Measurements from ENCODE around the gene TLR1. TPM values are rescaled to one million over a fixed set of nuclear protein-coding genes. Genes with fewer than 3 reads are reported as not detected.
"Not testable (repeated sequence)": the region's sequence is repeated elsewhere in the genome, so short reads cannot be mapped to it uniquely, and the experiment has no call there.

The TLR1 gene
- polyA plus RNA-seq, 1 of the 3 experiments (the other 2 are of a cell fraction): not detected

DNA sequence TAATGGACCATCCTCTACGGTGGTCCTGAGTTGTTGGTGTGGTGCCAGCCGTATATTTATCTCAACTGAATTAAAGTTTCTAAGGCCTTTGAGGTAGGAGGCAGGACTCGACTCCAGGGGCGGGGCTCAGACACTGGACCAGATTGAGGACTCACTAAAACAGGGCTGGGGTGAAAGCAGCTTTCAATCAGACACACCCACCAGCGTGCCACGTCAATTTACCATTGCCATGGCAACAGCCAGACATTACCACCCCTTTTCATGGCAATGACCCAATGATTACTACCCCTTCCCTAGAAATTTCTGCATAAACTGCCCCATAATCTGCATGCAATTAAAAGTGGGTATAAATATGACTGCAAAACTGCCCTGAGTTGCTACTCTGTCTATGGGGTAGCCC is 6.7 kb upstream of the TLR1 start:
- ChIA-PET CTCF (interaction anchor here (1.3 to 1.5 kb wide), 2 partner anchors 11 to 15 kb away, joined by 3 to 4 read pairs; no protein-coding TSS in a partner anchor), POLR2A (no interaction called here)
- Histone ChIP-seq H3K36me3 (replicated peaks in 1 of 2; ENCODE audit: control insufficient read depth in 1 of 2, insufficient read depth in 2 of 2, low read length in 1 of 2) (no peaks in the 10 kb centered on the region), H3K4me3 (ENCODE audit: low read depth in 2 of 2, low read length in 1 of 2) (no peak overlapping the region), H3K79me2 (ENCODE audit: insufficient read depth) (no peaks in the 10 kb centered on the region), H3K27ac (ENCODE audit: low read depth in 2 of 2, low read length in 1 of 2) (no peak overlapping the region), H3K9ac (no peak overlapping the region), H2AFZ (ENCODE audit: low read depth) (no peak overlapping the region), H3K27me3 (ENCODE audit: insufficient read depth) (no peaks in the 10 kb centered on the region), H3K9me2 (no peaks in the 10 kb centered on the region), H4K20me1 (ENCODE audit: insufficient read depth) (no peaks in the 10 kb centered on the region), H3K9me3 (no peaks in the 10 kb centered on the region), H3K4me1 (ENCODE audit: control insufficient read depth in 1 of 2, insufficient read depth in 2 of 2, low read depth in 1 of 2, low read length in 1 of 2) (no peaks in the 10 kb centered on the region), H3K4me2 (no peak overlapping the region), H3F3A (replicated peaks; ENCODE audit: insufficient read depth) (no peaks in the 10 kb centered on the region)
- TF ChIP-seq JUND (IDR thresholded peaks at IDR 0.05): no peak
- no peak for TF ChIP-seq TAF1 (IDR thresholded peaks at IDR 0.05; ENCODE audit: borderline replicate concordance, low read depth, low read length)
- no peak for TF ChIP-seq FOXM1 (IDR thresholded peaks at IDR 0.05; ENCODE audit: low read depth)
- TF ChIP-seq, protein P1, sequence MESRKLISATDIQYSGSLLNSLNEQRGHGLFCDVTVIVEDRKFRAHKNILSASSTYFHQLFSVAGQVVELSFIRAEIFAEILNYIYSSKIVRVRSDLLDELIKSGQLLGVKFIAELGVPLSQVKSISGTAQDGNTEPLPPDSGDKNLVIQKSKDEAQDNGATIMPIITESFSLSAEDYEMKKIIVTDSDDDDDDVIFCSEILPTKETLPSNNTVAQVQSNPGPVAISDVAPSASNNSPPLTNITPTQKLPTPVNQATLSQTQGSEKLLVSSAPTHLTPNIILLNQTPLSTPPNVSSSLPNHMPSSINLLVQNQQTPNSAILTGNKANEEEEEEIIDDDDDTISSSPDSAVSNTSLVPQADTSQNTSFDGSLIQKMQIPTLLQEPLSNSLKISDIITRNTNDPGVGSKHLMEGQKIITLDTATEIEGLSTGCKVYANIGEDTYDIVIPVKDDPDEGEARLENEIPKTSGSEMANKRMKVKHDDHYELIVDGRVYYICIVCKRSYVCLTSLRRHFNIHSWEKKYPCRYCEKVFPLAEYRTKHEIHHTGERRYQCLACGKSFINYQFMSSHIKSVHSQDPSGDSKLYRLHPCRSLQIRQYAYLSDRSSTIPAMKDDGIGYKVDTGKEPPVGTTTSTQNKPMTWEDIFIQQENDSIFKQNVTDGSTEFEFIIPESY (IDR thresholded peaks at IDR 0.05; ENCODE audit: borderline replicate concordance, low read depth): no peak
- TF ChIP-seq, protein P2, sequence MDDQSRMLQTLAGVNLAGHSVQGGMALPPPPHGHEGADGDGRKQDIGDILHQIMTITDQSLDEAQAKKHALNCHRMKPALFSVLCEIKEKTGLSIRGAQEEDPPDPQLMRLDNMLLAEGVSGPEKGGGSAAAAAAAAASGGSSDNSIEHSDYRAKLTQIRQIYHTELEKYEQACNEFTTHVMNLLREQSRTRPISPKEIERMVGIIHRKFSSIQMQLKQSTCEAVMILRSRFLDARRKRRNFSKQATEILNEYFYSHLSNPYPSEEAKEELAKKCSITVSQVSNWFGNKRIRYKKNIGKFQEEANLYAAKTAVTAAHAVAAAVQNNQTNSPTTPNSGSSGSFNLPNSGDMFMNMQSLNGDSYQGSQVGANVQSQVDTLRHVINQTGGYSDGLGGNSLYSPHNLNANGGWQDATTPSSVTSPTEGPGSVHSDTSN (IDR thresholded peaks at IDR 0.05): no peak
- TF ChIP-seq GATA2 (CRISPR knock-in tag; IDR thresholded peaks at IDR 0.05): no peak
- no peak for TF ChIP-seq EP300 (IDR thresholded peaks at IDR 0.05; ENCODE audit: borderline replicate concordance in 1 of 2, low read depth in 1 of 2, low read length in 1 of 2)
- 56% methylated on average over 5 of the region's 6 CpGs for WGBS (ENCODE audit: low lambda C conversion rate)
- no peak for DNase-seq

DNA sequence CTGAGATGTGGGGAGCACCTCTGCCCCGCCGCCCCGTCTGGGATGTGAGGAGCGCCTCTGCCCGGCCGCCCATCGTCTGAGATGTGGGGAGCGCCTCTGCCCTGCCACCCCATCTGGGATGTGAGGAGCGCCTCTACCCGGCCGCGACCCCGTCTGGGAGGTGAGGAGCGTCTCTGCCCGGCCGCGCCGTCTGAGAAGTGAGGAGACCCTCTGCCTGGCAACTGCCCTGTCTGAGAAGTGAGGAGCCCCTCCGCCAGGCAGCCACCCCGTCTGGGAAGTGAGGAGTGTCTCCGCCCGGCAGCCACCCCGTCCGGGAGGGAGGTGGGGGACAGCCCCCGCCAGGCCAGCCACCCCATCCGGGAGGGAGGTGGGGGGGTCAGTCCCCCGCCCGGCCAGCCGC is 2.9 kb upstream of the TLR1 start:
- H3K9me2 ChIP-seq; H3K4me3 ChIP-seq (ENCODE audit: low read depth in 2 of 2, low read length in 1 of 2); H3K4me2 ChIP-seq; H3K9ac ChIP-seq; H3K36me3 ChIP-seq (replicated peaks in 1 of 2; ENCODE audit: control insufficient read depth in 1 of 2, insufficient read depth in 2 of 2, low read length in 1 of 2); H3K4me1 ChIP-seq (ENCODE audit: control insufficient read depth in 1 of 2, insufficient read depth in 2 of 2, low read depth in 1 of 2, low read length in 1 of 2); H3K79me2 ChIP-seq (ENCODE audit: insufficient read depth); DNase-seq; H3F3A ChIP-seq (replicated peaks; ENCODE audit: insufficient read depth); CTCF ChIA-PET; H3K9me3 ChIP-seq; H4K20me1 ChIP-seq (ENCODE audit: insufficient read depth); H3K27ac ChIP-seq (ENCODE audit: low read depth in 2 of 2, low read length in 1 of 2); H2AFZ ChIP-seq (ENCODE audit: low read depth); POLR2A ChIA-PET; H3K27me3 ChIP-seq (ENCODE audit: insufficient read depth): not testable (repeated sequence)
- no CpG with 5 or more reads among the region's 29 CpGs for WGBS (ENCODE audit: low lambda C conversion rate)

DNA sequence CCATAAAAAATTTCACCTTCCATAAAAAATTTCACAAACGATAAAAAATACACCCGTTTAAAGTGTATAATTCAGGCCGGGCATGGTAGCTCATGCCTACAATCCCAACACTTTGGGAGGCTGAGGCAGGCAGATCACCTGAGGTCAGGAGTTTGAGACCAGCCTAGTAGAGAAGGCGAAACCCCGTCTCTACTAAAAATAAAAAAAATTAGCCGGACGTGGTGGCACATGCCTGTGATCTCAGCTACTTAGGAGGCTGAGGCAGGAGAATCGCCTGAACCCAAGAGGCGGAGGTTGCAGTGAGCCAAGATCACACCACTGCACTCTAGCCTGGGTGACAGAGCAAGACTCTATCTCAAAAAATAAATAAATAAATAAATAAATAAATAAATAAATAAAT is 1.7 kb upstream of the TLR1 start:
- H3K4me3 ChIP-seq (ENCODE audit: low read depth in 2 of 2, low read length in 1 of 2); H3K9ac ChIP-seq; H3F3A ChIP-seq (replicated peaks; ENCODE audit: insufficient read depth); H3K4me1 ChIP-seq (ENCODE audit: control insufficient read depth in 1 of 2, insufficient read depth in 2 of 2, low read depth in 1 of 2, low read length in 1 of 2); H2AFZ ChIP-seq (ENCODE audit: low read depth); H4K20me1 ChIP-seq (ENCODE audit: insufficient read depth); H3K27me3 ChIP-seq (ENCODE audit: insufficient read depth); H3K79me2 ChIP-seq (ENCODE audit: insufficient read depth); H3K27ac ChIP-seq (ENCODE audit: low read depth in 2 of 2, low read length in 1 of 2); POLR2A ChIA-PET; H3K4me2 ChIP-seq; H3K9me2 ChIP-seq; H3K9me3 ChIP-seq; DNase-seq; H3K36me3 ChIP-seq (replicated peaks in 1 of 2; ENCODE audit: control insufficient read depth in 1 of 2, insufficient read depth in 2 of 2, low read length in 1 of 2): not testable (repeated sequence)
- CTCF ChIA-PET: interaction anchor here (1.4 to 4.2 kb wide), 3 partner anchors 7 to 24 kb away, joined by 3 to 22 read pairs (median 4); partner anchors contain the start of gene TLR10
- 87% methylated on average over 9 of the region's 9 CpGs for WGBS (ENCODE audit: low lambda C conversion rate)
